ENCODE results near the gene KCNIP3. TPM values are rescaled to one million over a fixed set of nuclear protein-coding genes. Genes with fewer than 3 reads are reported as not detected.

The KCNIP3 gene
- total RNA-seq, 1 donor from 2014 or later: 7.3 TPM

- peaks cover 7% of the 10 kb centered on the region for H3K36me3 Mint-ChIP-seq (ENCODE audit: unreplicated experiment)
- H3K27ac Mint-ChIP-seq (ENCODE audit: unreplicated experiment): no peak overlapping the region
- H3K27me3 Mint-ChIP-seq (ENCODE audit: unreplicated experiment): peaks cover 5% of the 10 kb centered on the region
- peaks cover 1% of the 10 kb centered on the region for H3K4me1 Mint-ChIP-seq (ENCODE audit: low read depth, unreplicated experiment)
- DNase-seq: no peak
- no peak overlapping the region for H3K4me3 Mint-ChIP-seq (ENCODE audit: unreplicated experiment)
- H3K9me3 Mint-ChIP-seq (ENCODE audit: unreplicated experiment): peaks cover 19% of the 10 kb centered on the region
- no peak for TF ChIP-seq CTCF (IDR thresholded peaks at IDR 0.05; ENCODE audit: partially characterized antibody, unreplicated experiment)
These were observed 62.4 kb downstream of the KCNIP3 start for GRCh38 chr2:95359501-95359930.

DNA sequence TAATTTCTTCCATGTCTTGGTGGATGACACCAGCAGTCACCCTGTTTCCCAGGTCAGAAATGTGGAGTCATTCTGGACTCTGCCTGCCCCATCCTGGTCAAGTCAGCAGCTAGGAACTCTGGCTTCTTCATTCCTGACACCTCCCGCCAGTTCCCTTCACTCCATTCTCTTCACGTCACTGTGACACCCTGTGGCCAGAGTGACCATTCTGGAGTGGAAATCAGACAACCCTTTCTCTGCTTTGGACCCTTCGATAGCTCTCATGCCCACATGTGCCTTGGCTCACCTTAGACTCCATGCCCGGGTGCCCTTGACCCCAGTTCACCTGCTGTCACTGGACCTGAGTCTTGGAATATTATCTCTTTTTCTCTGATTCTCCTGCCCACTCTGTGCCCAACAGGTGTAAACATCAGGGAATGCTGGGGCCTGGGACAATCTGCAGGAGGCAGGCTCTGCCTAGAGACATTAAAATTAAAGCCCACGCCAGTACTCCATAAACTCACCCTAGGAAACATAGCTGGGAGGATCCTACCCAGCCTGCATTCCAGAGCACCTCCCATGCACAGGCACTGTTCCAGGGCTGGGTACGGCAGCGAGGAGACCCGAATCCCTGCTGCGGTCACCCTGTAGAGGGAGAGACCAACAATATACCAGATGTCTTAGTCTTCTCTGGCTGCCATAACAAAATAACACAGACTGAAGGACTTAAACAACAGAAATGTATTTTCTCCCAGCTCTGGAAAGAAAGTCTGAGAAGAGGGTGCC, 64.3 kb downstream of the KCNIP3 start:
- no peak overlapping the region for H3K27ac Mint-ChIP-seq (ENCODE audit: unreplicated experiment)
- H3K4me3 Mint-ChIP-seq (ENCODE audit: unreplicated experiment): no peak overlapping the region
- TF ChIP-seq CTCF (IDR thresholded peaks at IDR 0.05; ENCODE audit: partially characterized antibody, unreplicated experiment): no peak
- peaks cover 7% of the 10 kb centered on the region for H3K36me3 Mint-ChIP-seq (ENCODE audit: unreplicated experiment)
- peaks cover 19% of the 10 kb centered on the region for H3K9me3 Mint-ChIP-seq (ENCODE audit: unreplicated experiment)
- H3K27me3 Mint-ChIP-seq (ENCODE audit: unreplicated experiment): peaks cover 5% of the 10 kb centered on the region
- DNase-seq: no peak
- H3K4me1 Mint-ChIP-seq (ENCODE audit: low read depth, unreplicated experiment): peaks cover 1% of the 10 kb centered on the region

DNA sequence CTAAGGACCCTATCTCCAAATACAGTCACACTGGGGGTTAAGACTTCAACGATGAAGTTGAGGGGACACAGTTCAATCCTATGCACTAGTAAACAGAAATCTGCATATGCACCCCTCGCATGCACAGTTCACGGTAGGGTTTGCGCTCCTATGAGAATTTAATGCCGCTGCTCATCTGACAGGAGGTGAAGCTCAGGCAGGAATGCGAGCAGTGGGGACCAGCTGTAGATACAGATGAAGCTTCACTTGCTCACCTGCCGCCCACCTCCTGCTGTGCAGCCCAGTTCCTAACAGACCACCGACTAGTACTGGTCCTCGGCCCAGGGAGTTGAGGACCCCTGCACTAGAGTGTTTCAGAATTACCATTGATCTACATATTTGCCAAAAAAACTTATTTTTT, 65.3 kb downstream of the KCNIP3 start:
- no peak overlapping the region for H3K4me3 Mint-ChIP-seq (ENCODE audit: unreplicated experiment)
- H3K4me1 Mint-ChIP-seq (ENCODE audit: low read depth, unreplicated experiment): peaks cover 1% of the 10 kb centered on the region
- no peak for DNase-seq
- peaks cover 16% of the 10 kb centered on the region for H3K9me3 Mint-ChIP-seq (ENCODE audit: unreplicated experiment)
- peaks cover 5% of the 10 kb centered on the region for H3K27me3 Mint-ChIP-seq (ENCODE audit: unreplicated experiment)
- no peak for TF ChIP-seq CTCF (IDR thresholded peaks at IDR 0.05; ENCODE audit: partially characterized antibody, unreplicated experiment)
- peaks cover 7% of the 10 kb centered on the region for H3K36me3 Mint-ChIP-seq (ENCODE audit: unreplicated experiment)
- no peak overlapping the region for H3K27ac Mint-ChIP-seq (ENCODE audit: unreplicated experiment)

DNA sequence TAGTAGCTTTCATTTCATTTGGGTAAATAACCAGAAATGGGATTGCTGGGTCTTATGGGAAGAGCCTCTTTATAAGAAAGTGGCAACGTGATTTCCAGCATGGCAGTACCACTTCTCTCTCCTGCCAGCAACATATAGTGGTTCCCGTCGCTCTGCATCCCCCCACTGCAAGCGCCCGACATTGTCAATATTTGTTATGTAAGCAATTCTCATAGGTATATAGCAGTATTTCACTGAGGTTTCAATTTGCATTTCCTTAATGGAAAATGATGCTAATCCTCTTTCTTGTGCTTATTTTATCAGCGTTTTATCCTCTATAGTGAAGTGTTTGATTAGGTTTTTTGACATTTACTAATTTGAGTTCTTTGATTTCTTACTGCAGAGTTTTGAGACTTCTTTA, 69.4 kb downstream of the KCNIP3 start:
- no peak for TF ChIP-seq CTCF (IDR thresholded peaks at IDR 0.05; ENCODE audit: partially characterized antibody, unreplicated experiment)
- H3K4me1 Mint-ChIP-seq (ENCODE audit: low read depth, unreplicated experiment): peaks cover 1% of the 10 kb centered on the region
- H3K27ac Mint-ChIP-seq (ENCODE audit: unreplicated experiment): no peak overlapping the region
- H3K4me3 Mint-ChIP-seq (ENCODE audit: unreplicated experiment): no peak overlapping the region
- no peak for DNase-seq
- H3K9me3 Mint-ChIP-seq (ENCODE audit: unreplicated experiment): peaks cover 2% of the 10 kb centered on the region
- H3K36me3 Mint-ChIP-seq (ENCODE audit: unreplicated experiment): no peaks in the 10 kb centered on the region
- H3K27me3 Mint-ChIP-seq (ENCODE audit: unreplicated experiment): no peaks in the 10 kb centered on the region

GRCh38 chr2:95372216-95372829, 75.2 kb downstream of the KCNIP3 start:
- Mint-ChIP-seq H3K27ac (ENCODE audit: unreplicated experiment) (no peak overlapping the region), H3K36me3 (ENCODE audit: unreplicated experiment) (no peaks in the 10 kb centered on the region)
- no peak for TF ChIP-seq CTCF (IDR thresholded peaks at IDR 0.05; ENCODE audit: partially characterized antibody, unreplicated experiment)

More at GRCh38 chr2:95372216-95372829, 75.2 kb downstream of the KCNIP3 start:
- peaks cover 8% of the 10 kb centered on the region for H3K4me1 Mint-ChIP-seq (ENCODE audit: low read depth, unreplicated experiment)
- DNase-seq: no peak
- peaks cover 7% of the 10 kb centered on the region for H3K27me3 Mint-ChIP-seq (ENCODE audit: unreplicated experiment)
- H3K9me3 Mint-ChIP-seq (ENCODE audit: unreplicated experiment): peaks cover 2% of the 10 kb centered on the region
- H3K4me3 Mint-ChIP-seq (ENCODE audit: unreplicated experiment): no peak overlapping the region
